ENCODE measurements around the gene CPTP.

The CPTP gene

DNA sequence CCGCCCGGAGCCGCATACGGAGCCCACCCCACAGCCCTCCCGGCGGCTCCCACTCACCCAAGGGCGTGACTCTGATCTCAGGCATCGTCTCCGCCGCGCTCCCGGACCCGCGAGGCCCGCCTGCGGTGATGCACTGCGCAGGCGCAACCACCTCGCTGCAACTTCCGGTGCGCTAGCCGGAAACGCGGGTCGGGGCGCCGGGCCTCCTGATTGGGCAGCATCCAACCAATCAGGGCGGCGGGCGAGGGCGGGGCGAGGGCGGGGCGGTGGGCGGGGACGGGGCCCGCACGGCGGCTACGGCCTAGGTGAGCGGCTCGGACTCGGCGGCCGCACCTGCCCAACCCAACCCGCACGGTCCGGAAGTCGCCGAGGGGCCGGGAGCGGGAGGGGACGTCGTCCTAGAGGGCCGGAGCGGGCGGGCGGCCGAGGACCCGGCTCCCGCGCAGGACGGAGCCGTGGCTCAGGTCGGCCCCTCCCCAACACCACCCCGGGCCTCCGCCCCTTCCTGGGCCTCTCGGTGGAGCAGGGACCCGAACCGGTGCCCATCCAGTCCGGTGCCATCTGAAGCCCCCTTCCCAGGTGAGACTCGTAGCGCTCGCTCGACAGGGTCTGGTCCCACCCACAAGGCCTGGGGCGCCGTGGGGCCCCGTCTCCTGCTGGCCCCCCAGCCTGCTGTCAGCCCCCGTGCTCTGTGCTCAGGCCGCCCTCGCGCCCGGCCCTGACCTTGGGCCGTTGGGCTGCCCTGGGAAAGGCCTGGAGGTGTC, at the start of gene CPTP, which contains the start of gene INTS11:
TSS of gene CPTP (plus strand) at position 279 of the 764 bp plus-strand sequence. CDS start 2,109 bp downstream, outside the sequence.
TSS of gene INTS11 (minus strand) at position 137 of the 764 bp plus-strand sequence. CDS start at position 85, 52 bp downstream.
- DNase-seq = peak; percentile 92

DNA sequence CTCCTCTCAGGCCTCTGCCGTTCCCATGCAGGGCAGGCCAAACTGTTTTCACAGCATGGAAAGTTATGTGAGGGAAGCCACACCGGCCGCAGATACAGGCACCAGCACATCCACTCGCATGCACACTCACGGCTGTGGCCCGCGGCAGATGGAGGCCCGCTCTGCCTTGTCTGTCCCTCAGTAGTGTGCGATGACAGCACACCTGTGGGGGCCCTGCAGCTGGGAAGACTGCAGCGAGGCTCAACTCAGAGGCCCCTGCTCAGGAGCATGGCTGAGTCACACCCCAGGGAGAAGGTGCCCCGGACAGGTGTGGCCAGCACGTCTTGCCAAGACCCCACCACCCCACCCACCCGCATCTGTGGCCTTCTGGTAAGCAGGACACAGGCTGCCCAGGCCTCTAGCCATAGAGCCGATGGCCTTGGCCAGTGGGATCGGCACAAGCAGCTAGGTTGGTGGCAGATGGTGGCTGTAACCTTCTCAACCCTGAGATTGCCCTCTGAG, 49.6 kb upstream of the CPTP start:
- DNase-seq = no peak

DNA sequence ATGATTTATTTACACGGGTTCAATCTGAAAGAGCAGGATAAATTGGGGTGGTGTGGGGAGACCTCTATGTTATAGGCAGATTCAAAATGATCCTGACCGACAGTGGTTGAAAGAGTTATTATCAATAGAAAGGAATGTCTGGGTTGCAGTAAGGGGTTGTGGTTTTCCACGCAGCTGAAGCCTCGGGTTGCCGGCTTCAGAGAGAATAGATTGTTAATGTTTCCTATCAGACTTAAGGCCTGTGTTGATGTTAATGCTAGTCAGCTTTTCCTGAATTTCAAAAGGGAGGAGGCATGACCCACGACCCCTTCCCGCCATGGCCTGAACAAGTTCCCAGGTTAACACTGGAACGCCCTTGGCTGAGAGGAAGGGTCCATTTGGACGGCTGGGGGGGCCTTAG, 48.8 kb upstream of the CPTP start:
- DNase-seq = no peak

DNA sequence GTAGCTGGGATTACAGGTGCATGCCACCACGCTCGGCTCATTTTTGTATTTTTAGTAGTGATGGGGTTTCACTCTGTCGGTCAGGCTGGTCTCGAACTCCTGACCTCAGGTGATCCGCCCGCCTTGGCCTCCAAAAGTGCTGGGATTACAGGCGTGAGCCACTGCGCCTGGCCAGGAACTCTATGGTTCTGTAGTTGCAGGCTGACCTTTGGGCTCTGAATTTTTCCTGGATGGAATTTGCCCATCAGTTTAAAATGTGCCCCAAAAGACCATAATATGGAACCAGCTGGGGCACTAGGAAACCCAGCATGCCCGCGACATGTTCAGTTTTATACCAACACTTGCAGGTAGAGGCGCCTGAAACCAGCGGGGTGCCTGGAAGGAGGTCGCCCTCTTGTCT, 46.0 kb upstream of the CPTP start:
- DNase-seq = no peak

DNA sequence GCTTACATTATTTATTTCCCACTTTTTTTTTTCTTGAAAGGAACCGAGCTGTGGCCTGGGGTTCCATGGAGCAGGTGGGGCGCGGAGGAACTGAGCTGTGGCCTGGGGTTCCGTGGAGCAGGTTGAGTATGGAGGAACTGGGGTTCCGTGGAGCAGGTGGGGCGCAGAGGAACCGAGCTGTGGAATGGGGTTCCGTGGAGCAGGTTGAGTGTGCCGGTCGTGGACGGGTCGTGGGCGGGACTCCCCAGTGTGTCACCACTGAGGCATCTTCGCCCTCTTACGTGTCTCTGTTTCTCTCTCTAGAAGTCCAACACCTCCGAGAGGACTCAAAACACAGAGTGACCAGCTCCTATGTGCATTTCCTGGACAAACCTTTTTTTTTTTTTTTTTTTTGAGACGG, 45.6 kb upstream of the CPTP start:
- DNase-seq = no peak

DNA sequence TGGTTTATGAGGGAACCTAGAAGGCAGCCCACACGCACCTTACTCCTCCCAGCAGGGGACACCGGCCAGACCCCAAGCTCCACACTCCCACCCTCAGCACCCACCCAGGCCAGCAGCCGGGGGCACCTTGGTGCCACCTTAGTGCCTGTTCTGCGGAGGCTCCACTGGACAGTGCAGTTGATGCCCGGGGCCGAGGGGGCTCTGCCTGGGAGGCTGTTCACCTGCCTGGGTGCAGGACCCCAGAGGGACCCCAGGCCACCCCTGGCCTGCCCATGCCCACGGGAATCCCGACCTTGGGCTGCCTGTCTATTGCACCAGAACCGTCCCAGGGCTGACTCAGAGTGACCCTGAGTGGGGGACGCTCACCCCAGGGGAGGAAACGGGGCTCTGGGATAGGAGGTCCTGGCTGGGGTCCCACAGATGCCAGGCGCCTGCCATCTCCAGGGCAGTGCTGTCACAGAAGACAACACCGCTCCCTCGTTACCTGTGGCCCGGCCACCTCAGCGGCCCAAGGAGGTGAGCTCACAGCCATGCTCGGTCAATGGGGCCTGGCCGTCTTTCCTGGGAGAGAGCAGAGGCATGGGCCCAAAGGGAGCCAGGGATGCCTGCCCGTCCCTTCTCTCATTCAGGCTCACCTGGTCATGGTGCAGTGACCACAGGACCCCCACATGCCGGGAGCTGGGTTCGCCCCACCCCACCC, 43.7 kb upstream of the CPTP start:
- DNase-seq = no peak

DNA sequence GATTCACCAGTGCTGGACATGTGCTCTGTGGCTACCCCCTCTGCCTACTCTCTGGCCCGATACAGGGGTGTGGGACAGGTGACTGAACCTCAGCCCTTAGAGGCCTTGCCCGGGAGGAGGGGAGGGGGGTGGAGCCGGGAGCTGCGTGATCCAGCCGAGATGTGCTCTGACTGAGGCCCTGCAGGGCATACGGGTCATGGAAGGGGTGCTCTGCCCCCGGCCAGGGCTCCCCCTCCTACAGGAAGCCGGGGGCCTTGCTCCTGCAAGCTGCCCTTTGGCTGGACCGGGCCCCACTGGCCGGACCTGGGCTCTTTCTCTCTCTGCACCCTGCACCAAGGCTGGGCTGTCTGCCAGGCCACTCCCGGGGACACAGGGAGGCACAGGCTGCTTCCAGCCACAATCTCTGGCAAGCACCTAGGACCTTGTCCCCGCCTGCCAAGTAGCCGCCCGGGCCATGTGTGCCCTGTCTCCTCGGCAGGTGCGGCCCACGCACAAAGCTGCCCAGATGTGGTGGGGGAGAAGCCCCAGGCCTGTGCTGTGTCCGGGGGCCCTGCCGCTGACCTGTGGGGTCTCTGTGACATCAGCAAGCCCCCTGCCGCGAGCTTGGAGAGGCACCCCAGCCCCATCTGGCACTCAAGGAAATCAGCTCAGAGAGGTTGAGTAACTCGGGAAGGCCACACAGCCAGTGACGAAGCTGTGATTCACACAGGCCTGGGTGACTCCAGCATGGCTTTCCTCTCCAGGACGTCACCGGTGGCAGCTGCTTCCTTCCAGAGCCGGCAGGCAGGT, 42.9 kb upstream of the CPTP start:
- DNase-seq = no peak

DNA sequence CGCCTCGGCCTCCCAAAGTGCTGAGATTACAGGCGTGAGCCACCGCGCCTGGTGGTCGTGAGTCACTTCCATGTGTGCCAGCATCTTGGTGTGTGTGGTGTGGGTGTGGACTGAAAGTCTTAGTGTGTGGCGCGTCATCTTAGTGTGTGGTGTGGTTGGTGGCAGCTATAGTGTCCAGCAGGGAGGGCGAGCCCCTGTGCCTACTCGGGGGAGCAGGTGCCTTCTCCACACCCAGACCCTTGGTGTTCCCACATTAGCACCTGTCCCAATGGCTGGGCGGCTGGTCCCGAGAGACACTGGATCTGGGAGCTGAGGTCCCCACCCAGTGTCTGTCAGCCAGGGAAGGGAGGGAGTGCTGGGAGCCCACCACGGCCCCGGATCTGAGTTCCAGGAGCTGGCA, 41.6 kb upstream of the CPTP start:
- DNase-seq = no peak

DNA sequence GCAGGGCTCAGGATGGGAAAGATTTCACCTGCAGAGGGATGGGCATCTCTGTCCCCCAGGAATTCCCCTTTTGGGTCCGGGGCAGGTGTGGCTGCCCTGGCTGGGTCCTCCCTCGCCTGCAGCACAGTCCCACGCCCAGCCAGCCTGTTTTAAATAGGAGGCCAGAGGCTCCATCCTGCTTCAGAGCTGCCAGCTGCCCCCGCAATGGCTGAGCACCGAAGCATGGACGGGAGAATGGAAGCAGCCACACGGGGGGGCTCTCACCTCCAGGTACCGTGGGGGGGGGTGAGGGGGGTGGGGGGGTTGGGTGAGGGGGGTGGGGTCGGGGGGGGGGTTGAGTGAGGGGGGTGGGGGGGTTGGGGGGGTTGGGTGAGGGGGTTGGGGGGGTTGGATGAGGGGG, 40.8 kb upstream of the CPTP start:
- peak; percentile 55 for DNase-seq

DNA sequence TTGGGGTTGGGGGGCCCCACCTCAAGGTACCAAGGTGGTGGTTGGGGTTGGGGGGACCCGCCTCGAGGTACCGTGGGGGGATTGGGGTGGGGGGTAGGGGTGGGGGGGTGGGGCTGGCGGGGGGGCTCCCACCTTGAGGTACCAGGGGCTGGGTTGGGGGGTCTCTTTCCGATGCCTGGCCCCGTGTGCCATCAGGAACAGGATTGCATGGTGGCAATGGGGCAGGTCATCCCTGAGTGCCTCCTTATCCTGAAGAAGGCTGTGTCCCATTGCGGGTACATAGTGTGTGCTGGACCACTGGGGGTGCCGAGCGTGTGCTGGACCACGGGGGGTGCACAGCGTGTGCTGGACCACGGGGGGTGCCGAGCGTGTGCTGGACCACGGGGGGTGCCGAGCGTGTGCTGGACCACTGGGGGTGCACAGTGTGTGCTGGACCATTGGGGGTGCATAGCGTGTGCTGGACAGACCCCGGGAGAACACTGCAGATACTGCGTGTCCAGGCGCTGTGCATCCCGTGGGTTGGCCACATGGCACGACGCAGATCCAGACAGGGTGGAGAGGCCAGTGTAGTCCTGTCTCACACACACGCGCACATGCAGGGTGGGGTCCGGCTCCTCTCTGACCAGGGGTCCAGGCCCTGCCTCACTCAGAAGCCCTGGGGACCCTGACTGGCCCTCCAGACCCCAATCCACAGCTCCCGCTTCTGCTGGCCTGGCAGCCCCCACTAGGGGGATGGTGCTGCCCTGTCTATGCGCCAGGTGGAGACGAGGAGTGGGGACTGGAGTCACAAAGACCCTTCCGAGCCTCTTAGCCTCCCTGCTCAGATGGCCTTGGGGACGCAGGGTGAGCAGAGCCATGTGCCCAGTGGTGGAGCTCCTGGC, 40.1 kb upstream of the CPTP start:
- no peak for DNase-seq

DNA sequence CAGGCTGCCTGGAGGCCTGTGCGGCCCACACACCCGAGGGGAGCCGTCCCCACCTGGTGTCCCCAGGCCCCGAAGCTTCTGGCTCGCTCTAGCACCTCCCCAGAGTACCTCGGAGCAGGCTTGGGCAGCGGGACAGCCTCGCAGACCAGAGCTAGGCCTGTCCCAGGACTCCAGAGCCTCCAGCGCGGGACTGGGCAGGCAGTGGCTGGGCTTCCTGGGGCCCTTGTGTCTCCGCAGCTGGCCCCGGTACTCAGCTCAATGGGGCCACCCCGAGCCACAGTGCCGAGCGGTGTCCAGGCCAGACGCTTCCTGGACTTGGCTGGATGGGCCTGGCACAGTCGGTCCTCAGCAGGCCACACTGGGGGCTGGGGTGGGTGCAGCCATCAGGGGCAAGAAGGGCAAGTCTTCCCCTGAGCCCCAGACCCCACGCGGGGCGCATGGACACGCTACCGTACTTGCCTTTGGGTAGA, 39.5 kb upstream of the CPTP start:
- DNase-seq = no peak

DNA sequence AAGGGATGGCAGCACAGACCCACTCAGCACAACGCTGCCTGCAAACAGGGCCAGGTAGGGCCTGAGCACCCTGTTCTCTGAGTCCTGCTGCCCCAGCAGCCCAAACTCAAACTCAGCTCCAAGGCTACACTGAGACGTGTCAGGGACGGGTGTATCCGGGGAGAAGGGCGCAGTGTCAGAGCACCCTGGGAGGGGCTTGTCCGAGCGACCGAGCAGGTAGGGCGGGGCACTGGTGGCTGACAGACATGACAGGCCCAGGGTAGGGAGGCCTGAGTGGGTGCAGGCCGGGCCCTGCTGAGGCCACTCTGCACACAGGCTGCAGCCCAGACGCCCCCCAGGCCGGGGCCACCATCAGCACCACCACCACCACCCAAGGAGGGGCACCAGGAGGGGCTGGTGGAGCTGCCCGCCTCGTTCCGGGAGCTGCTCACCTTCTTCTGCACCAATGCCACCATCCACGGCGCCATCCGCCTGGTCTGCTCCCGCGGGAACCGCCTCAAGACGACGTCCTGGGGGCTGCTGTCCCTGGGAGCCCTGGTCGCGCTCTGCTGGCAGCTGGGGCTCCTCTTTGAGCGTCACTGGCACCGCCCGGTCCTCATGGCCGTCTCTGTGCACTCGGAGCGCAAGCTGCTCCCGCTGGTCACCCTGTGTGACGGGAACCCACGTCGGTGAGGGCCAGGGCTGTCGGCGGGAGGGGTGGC, 38.8 kb upstream of the CPTP start:
- DNase-seq = no peak

DNA sequence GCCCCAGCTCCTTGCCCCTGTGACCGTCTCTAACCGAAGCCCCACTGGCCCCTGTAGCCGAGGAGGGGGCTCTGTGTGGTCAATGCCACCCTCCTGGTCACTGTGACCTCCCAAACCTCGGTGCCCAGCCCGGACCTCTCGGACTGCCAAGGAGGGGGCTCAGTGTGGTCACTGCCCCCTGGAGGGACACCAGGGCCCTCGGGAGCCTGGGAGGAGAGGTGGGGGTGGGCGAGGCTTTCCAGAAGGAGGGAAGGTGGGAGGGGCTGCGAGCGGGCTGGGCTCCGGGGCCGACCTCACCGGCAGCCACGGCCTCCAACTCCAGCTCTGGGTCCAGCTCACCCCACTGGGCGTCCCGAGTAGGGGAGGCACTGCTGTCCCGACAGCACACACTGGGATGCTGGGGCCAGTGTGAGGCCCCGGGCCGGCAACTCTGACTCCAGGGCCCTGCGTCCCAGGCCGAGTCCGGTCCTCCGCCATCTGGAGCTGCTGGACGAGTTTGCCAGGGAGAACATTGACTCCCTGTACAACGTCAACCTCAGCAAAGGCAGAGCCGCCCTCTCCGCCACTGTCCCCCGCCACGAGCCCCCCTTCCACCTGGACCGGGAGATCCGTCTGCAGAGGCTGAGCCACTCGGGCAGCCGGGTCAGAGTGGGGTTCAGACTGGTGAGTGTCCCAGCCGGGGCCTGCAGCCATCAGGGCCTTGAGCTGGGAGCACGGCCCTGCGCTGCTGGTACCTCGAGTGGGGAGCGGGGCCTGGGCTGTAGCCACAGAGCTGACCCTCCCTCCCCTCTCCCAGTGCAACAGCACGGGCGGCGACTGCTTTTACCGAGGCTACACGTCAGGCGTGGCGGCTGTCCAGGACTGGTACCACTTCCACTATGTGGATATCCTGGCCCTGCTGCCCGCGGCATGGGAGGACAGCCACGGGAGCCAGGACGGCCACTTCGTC, 38.0 kb upstream of the CPTP start:
- DNase-seq = no peak

DNA sequence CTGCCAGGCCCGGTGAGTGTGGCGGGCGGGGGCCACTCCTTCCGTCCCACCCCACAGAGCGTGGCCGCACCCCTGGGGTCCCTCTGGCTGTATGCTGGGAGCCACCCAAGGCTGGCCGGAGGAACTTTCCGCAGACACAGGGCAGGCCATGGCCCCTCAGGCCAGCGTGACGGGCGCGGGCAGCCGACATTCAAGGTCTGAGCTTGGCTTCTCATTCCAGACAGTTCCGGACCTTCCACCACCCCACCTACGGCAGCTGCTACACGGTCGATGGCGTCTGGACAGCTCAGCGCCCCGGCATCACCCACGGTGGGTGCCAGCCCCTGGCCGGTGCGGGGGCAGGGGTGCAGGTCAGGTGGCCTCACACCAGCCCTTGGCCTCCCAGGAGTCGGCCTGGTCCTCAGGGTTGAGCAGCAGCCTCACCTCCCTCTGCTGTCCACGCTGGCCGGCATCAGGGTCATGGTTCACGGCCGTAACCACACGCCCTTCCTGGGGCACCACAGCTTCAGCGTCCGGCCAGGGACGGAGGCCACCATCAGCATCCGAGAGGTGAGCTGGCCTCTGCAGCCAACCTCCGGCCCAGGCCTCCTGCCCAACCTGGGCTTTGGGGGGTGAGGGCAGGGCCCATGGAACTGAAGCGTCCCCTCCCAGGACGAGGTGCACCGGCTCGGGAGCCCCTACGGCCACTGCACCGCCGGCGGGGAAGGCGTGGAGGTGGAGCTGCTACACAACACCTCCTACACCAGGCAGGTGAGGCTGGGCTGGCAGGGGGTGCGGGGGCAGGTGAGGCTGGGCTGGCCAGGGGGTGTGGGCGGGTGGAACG, 37.1 kb upstream of the CPTP start:
- peak; percentile 23 for DNase-seq

DNA sequence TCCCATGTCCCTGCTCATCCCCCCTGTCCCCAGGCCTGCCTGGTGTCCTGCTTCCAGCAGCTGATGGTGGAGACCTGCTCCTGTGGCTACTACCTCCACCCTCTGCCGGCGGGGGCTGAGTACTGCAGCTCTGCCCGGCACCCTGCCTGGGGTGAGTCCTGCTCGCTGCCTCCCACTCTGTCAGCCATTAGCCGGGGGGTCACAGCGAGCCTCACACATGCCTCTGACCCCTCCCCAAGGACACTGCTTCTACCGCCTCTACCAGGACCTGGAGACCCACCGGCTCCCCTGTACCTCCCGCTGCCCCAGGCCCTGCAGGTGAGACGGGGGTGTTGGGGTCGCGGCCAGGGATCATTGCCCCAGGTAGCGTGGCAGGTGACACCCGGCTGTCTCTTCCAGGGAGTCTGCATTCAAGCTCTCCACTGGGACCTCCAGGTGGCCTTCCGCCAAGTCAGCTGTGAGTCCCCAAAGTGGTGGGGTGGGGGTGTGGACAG, 34.3 kb upstream of the CPTP start:
- DNase-seq = peak; percentile 20

DNA sequence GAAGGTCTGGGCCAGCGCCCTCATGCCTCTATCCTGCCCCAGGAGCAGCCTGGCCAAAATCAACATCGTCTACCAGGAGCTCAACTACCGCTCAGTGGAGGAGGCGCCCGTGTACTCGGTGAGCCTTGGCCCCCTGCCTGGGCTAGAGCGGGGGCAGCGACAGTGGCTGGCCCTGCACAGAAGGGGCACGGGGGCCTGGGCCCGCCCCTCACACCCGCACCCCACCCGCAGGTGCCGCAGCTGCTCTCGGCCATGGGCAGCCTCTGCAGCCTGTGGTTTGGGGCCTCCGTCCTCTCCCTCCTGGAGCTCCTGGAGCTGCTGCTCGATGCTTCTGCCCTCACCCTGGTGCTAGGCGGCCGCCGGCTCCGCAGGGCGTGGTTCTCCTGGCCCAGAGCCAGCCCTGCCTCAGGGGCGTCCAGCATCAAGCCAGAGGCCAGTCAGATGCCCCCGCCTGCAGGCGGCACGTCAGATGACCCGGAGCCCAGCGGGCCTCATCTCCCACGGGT, 33.5 kb upstream of the CPTP start:
- peak; percentile 38 for DNase-seq

DNA sequence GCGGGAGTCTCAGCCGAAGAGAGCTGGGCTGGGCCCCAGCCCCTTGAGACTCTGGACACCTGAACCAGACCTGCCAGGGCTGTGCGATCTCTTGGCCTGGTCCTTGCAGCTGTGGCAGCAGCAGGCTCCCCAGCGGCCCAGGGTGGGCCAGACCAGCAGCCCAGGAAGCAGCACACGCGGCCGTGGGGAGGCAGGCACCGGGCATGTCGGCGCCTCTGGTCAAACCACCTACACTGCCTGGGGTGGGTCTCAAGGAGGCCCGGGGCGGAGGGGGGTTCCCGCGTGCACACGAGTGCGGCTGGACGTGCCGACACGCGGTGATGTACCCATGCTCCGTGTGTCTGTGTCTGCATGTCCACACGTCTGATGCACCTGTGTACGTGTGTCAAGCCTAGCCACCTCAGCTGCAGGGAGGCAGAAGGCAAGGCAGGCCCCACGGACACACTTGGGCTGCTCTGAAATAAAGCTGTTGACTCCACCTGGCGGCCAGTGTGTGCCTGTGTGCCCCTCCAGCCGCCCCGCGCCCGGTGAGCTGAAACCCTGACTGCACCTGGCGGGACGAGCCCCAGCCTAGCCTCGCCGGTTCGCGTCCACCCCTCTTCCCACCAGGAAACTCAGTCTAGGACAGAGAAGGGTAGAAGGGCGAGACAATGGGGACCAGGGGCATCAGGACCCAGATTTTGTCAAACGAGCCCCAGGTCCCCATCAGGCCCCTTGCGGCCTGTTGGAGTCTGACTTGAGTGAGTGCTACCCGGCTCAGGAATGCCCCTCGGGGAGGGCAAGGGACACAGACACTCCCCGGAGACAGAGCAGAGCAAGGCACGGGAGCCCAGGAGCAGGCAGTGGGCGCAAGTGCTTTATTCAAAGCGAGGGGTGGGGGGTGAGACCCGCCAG, 32.8 kb upstream of the CPTP start:
- peak; percentile 80 for DNase-seq

DNA sequence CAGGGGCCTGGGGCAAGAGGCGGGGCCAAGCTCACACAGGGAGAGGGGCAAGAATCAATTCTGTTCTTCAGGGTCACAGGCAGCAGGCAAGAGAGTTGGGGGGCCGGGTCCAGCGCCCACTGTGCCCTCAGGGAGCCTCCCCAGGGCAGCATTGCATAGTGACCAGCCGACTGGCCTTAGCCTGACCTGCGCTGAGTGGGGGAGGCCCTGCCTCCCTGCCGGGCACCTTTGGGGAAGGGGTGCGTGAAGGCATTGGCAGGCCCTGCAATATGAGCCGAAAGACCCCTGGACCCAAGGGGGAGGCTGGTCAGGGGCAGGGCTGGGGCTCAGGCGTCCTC, 32.2 kb upstream of the CPTP start:
- no peak for DNase-seq

Data from NCI-H345 (cell line).